ENCODE measurements around the gene SLC23A1.
"Not testable (repeated sequence)": the region's sequence is repeated elsewhere in the genome, so short reads cannot be mapped to it uniquely, and the experiment has no call there.

SLC23A1 gene

GRCh38 chr5:139383275-139383992 is at the start of gene SLC23A1:
TSS of gene SLC23A1 (minus strand) at chr5:139383297. CDS start at chr5:139383253, 44 bp downstream.
- DNase-seq (ENCODE audit: low read depth), result no peak

DNA sequence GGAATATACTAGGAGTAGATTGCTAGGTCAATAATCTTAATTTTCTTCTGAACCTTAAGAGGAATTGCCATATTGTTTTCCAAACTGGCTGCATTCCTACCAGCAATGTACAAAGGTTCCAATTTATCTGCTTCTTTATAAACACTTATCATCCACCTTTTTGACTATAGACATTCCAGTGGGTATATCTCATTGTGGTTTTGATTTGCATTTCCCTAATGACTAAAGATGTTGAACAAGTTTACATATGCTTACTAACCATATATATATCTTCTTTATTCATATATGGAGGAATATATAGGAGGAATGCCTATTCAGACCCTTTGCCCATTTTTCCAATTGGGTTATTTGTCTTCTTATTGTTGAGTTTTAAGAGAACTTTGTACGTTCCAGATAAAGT is 48.6 kb upstream of the SLC23A1 start:
- DNase-seq (ENCODE audit: low read depth), result no peak

DNA sequence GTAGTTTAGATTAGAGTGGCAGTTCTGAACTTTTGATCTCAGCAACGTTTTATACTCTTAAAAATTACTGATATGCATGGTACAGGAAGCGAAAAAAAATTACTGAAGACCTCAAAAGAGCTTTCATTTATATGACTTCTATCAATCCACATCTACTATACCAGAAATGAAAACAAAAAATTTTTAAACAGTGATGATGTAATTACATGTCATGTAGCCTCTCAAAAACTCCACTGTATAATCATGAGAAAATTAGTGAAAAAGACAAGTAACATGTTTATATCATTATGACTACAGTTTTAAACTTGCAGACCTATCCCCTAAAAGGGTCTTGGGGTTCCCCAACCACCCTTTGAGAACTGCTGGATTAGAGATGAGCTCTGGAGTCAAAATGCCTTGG is 46.9 kb upstream of the SLC23A1 start:
- DNase-seq (ENCODE audit: low read depth), result no peak

- DNase-seq (ENCODE audit: low read depth), result no peak
Observed at GRCh38 chr5:139426203-139426885, 43.2 kb upstream of the SLC23A1 start.

- no peak for DNase-seq (ENCODE audit: low read depth)
Observed at GRCh38 chr5:139425497-139425896, 42.4 kb upstream of the SLC23A1 start.

DNA sequence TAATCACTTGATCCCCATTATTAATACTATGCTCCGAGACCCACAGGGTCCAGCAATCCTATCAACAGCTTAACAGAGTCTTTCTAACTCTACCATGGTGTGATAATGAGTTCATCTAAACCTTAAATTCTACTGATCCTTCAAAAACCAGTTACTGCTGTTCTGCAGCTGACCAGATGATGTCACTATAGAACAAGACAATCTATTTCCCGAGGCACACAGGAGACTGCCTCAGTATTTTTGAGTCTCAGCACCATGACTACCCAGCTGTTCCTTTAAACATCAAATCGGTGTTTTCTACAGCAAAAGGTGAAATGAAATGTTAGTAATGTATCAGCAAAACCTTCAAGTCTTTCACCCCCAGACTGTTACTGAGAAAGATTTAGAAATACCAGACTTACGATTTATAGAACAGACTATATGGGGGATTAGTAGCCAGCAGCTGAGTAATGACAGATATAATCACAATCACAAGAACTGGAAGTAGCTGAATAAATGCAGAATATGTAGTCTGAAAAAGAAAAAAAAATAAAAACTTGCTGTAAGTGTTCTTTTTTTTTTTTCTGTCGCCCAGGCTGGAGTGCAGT is 39.3 kb upstream of the SLC23A1 start:
- no peak for DNase-seq (ENCODE audit: low read depth)

- DNase-seq (ENCODE audit: low read depth), result no peak
Observed at GRCh38 chr5:139419226-139420192, 36.4 kb upstream of the SLC23A1 start.

- DNase-seq (ENCODE audit: low read depth), result no peak
Observed at GRCh38 chr5:139418793-139419192, 35.7 kb upstream of the SLC23A1 start.

GRCh38 chr5:139417214-139417613 is 34.1 kb upstream of the SLC23A1 start:
- DNase-seq (ENCODE audit: low read depth), result no peak

GRCh38 chr5:139416651-139417050 is 33.6 kb upstream of the SLC23A1 start:
- DNase-seq (ENCODE audit: low read depth), result no peak

DNA sequence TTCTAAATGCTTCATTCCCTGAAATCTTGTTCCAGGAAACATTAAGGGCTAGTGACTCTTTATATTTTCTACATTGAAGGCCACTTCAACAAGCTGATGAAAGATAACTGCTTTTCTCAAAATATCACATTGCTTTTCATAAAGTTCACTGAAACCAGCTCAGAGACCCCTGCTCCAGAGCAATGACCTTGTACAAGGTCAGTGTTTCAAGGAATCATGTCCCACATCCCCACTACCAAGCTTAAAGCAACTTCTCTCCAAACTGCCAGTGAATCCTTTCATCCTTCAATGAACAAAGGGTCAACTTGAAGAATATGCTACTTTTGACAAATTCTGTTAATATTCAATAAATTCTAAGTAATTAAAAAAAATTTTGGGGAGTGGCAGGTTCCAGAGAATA is 32.8 kb upstream of the SLC23A1 start:
- no peak for DNase-seq (ENCODE audit: low read depth)

GRCh38 chr5:139415221-139415861 is 32.2 kb upstream of the SLC23A1 start:
- no peak for DNase-seq (ENCODE audit: low read depth)

- DNase-seq (ENCODE audit: low read depth), result no peak
Observed at GRCh38 chr5:139414581-139415130, 31.6 kb upstream of the SLC23A1 start.

GRCh38 chr5:139413963-139414362 is 30.9 kb upstream of the SLC23A1 start:
- no peak for DNase-seq (ENCODE audit: low read depth)

- no peak for DNase-seq (ENCODE audit: low read depth)
Observed at GRCh38 chr5:139413153-139413552, 30.1 kb upstream of the SLC23A1 start.

GRCh38 chr5:139410993-139411828 is 28.1 kb upstream of the SLC23A1 start:
- no peak for DNase-seq (ENCODE audit: low read depth)

GRCh38 chr5:139410121-139410992 is 27.3 kb upstream of the SLC23A1 start:
- DNase-seq (ENCODE audit: low read depth), result no peak

GRCh38 chr5:139409116-139409515 is 26.0 kb upstream of the SLC23A1 start:
- not testable (repeated sequence) for DNase-seq (ENCODE audit: low read depth)

DNA sequence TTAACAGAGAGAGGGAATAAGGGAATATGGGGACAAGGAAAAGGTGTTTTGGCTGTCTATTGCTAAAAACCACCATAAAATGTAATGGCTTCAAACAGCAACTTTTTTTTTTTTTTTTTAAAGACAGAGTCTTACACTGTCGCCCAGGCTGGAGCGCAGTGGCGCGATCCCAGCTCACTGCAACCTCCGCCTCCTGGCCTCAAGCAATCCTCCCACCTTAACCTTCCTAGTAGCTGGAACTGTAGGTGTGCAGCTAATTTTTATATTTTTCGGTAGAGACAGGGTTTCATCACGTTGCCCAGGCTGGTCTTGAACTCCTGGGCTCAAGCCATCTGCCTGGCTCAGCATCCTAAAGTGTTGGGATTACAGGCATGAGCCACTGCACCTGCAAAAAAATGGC is 25.1 kb upstream of the SLC23A1 start:
- DNase-seq (ENCODE audit: low read depth), result no peak

All from activated T-cell treated with anti-CD3 and anti-CD28 coated beads for 48 hours (primary cell).